Globus pallidus (tissue), 1 donor: ENCODE measurements around the gene FAM83C.
"Not testable (repeated sequence)": the region's sequence is repeated elsewhere in the genome, so short reads cannot be mapped to it uniquely, and the experiment has no call there.

Experiments
- DNase-seq: peaks from one replicate; pipeline ENCODE4 v3.0.0-alpha.2; 2015; ENCODE audit warnings: low spot score

FAM83C gene

GRCh38 chr20:35318502-35319157, 26.4 kb upstream of the FAM83C start:
- DNase-seq: no peak

- no peak for DNase-seq
Observed at GRCh38 chr20:35317416-35318210, 25.4 kb upstream of the FAM83C start.

- DNase-seq: no peak
Observed at GRCh38 chr20:35316086-35316485, 23.9 kb upstream of the FAM83C start.

GRCh38 chr20:35315632-35316020, 23.4 kb upstream of the FAM83C start:
- DNase-seq: not testable (repeated sequence)

- no peak for DNase-seq
Observed at GRCh38 chr20:35314816-35315631, 22.8 kb upstream of the FAM83C start.

GRCh38 chr20:35312318-35312717, 20.1 kb upstream of the FAM83C start:
- DNase-seq: no peak

- no peak for DNase-seq
Observed at GRCh38 chr20:35311822-35312221, 19.6 kb upstream of the FAM83C start.

GRCh38 chr20:35311409-35311808, 19.2 kb upstream of the FAM83C start:
- no peak for DNase-seq

GRCh38 chr20:35307666-35308653, 15.7 kb upstream of the FAM83C start:
- DNase-seq: peak; percentile 69

- peak; percentile 47 for DNase-seq
Observed at GRCh38 chr20:35306931-35307517, 14.8 kb upstream of the FAM83C start.

- no peak for DNase-seq
Observed at GRCh38 chr20:35305682-35306556, 13.7 kb upstream of the FAM83C start.

- DNase-seq: no peak
Observed at GRCh38 chr20:35304956-35305355, 12.7 kb upstream of the FAM83C start.

- DNase-seq: peak; percentile 60
Observed at GRCh38 chr20:35303735-35304491, 11.7 kb upstream of the FAM83C start.

GRCh38 chr20:35303382-35303734, 11.1 kb upstream of the FAM83C start:
- no peak for DNase-seq

GRCh38 chr20:35302421-35303335, 10.5 kb upstream of the FAM83C start:
- no peak for DNase-seq

- DNase-seq: no peak
Observed at GRCh38 chr20:35301426-35301825, 9.2 kb upstream of the FAM83C start.

GRCh38 chr20:35300469-35301262, 8.4 kb upstream of the FAM83C start:
- no peak for DNase-seq
